SK-N-SH treated with all-trans-retinoic acid at 6 μM for 48 hours (cell line): Measurements from ENCODE around the gene FES.
"Not testable (repeated sequence)": the region's sequence is repeated elsewhere in the genome, so short reads cannot be mapped to it uniquely, and the experiment has no call there.

Source experiments
- ATAC-seq: fragments of 200-7000 bp; cut with Tn5 transposase; 3 replicates; pipeline ENCODE4 v1.9.1; 2020; ENCODE audit warnings: mild to moderate bottlenecking, moderate library complexity
- ARNTL ChIP-seq: fragments of 450-650 bp; formaldehyde crosslinking; IDR thresholded peaks from 2 replicates; pipeline ENCODE4 v1.5.0; 2020; ENCODE audit warnings: low read depth, mild to moderate bottlenecking, moderate library complexity, borderline replicate concordance
- BACH2 ChIP-seq: fragments of 250-450 bp; sonication (Bioruptor Pico); IDR thresholded peaks from 2 replicates; pipeline ENCODE4 v1.9.0; 2021; ENCODE audit warnings: mild to moderate bottlenecking, borderline replicate concordance
- CREB5 ChIP-seq: fragments of 250-450 bp; sonication (Bioruptor Pico); IDR thresholded peaks from 2 replicates; pipeline ENCODE4 v1.5.1; 2020; ENCODE audit warnings: low read depth, mild to moderate bottlenecking, moderate library complexity
- CSDC2 ChIP-seq: fragments of 250-450 bp; sonication (Bioruptor Pico); IDR thresholded peaks from 2 replicates; pipeline ENCODE4 v1.5.0; 2020; ENCODE audit warnings: mild to moderate bottlenecking, moderate library complexity
- CSRNP3 ChIP-seq: fragments of 250-450 bp; sonication (Bioruptor Pico); IDR thresholded peaks from 2 replicates; pipeline ENCODE4 v1.5.1; 2021; ENCODE audit warnings: mild to moderate bottlenecking, moderate library complexity
- ESRRG ChIP-seq: fragments of 250-450 bp; sonication (Bioruptor Pico); IDR thresholded peaks from 2 replicates; pipeline ENCODE4 v1.6.1; 2021; ENCODE audit warnings: mild to moderate bottlenecking
- GLIS3 ChIP-seq: fragments of 250-450 bp; sonication (Bioruptor Pico); IDR thresholded peaks from 2 replicates; pipeline ENCODE4 v1.5.0; 2020; ENCODE audit warnings: mild to moderate bottlenecking, moderate library complexity
- ISL1 ChIP-seq: fragments of 250-450 bp; sonication (Bioruptor Pico); IDR thresholded peaks from 2 replicates; pipeline ENCODE4 v2.1.2; 2022; ENCODE audit warnings: mild to moderate bottlenecking, moderate library complexity
- OSR1 ChIP-seq: fragments of 250-450 bp; sonication (Bioruptor Pico); IDR thresholded peaks from 2 replicates; pipeline ENCODE4 v1.8.0; 2022; ENCODE audit warnings: moderate library complexity, mild to moderate bottlenecking, inconsistent platforms
- PPARA ChIP-seq: fragments of 250-450 bp; sonication (Bioruptor Pico); IDR thresholded peaks from 2 replicates; pipeline ENCODE4 v1.5.0; 2020; ENCODE audit warnings: mild to moderate bottlenecking, borderline replicate concordance
- RARB ChIP-seq: fragments of 250-450 bp; sonication (Bioruptor Pico); IDR thresholded peaks from 2 replicates; pipeline ENCODE4 v1.8.0; 2021; ENCODE audit warnings: mild to moderate bottlenecking, moderate library complexity
- SNAI2 ChIP-seq: fragments of 250-450 bp; sonication (Bioruptor Pico); IDR thresholded peaks from 2 replicates; pipeline ENCODE4 v1.5.0; 2020; ENCODE audit warnings: mild to moderate bottlenecking, moderate library complexity
- TCF4 ChIP-seq: fragments of 250-450 bp; sonication (Bioruptor Pico); IDR thresholded peaks from 2 replicates; pipeline ENCODE4 v1.8.0; 2021; ENCODE audit warnings: mild to moderate bottlenecking, moderate library complexity, borderline replicate concordance
- TOX ChIP-seq: fragments of 250-450 bp; sonication (Bioruptor Pico); IDR thresholded peaks from 2 replicates; pipeline ENCODE4 v1.8.0; 2021; ENCODE audit warnings: mild to moderate bottlenecking, moderate library complexity, borderline replicate concordance
- TSHZ2 ChIP-seq: fragments of 250-450 bp; sonication (Bioruptor Pico); IDR thresholded peaks from 2 replicates; pipeline ENCODE4 v1.5.0; 2020; ENCODE audit warnings: mild to moderate bottlenecking, moderate library complexity
- ZFP30 ChIP-seq: fragments of 450-650 bp; formaldehyde crosslinking; IDR thresholded peaks from 2 replicates; pipeline ENCODE4 v1.5.0; 2022; ENCODE audit warnings: mild to moderate bottlenecking, moderate library complexity
- ZNF565 ChIP-seq: fragments of 450-650 bp; formaldehyde crosslinking; conservative IDR thresholded peaks from 2 replicates; pipeline ENCODE4 v1.5.0; 2020; ENCODE audit warnings: low read depth, mild to moderate bottlenecking, moderate library complexity
- ZNF70 ChIP-seq: fragments of 450-650 bp; formaldehyde crosslinking; IDR thresholded peaks from 2 replicates; pipeline ENCODE4 v1.5.0; 2020; ENCODE audit warnings: mild to moderate bottlenecking, moderate library complexity
- ZNF8 ChIP-seq: fragments of 450-650 bp; formaldehyde crosslinking; IDR thresholded peaks from 2 replicates; pipeline ENCODE4 v1.5.0; 2020; ENCODE audit warnings: mild to moderate bottlenecking, moderate library complexity
- TF ChIP-seq, protein P1 (sequence below): fragments of 250-450 bp; sonication (Bioruptor Pico); IDR thresholded peaks from 2 replicates; pipeline ENCODE4 v1.8.0; 2021; ENCODE audit warnings: low read depth, mild to moderate bottlenecking, moderate library complexity, borderline replicate concordance

FES gene

DNA sequence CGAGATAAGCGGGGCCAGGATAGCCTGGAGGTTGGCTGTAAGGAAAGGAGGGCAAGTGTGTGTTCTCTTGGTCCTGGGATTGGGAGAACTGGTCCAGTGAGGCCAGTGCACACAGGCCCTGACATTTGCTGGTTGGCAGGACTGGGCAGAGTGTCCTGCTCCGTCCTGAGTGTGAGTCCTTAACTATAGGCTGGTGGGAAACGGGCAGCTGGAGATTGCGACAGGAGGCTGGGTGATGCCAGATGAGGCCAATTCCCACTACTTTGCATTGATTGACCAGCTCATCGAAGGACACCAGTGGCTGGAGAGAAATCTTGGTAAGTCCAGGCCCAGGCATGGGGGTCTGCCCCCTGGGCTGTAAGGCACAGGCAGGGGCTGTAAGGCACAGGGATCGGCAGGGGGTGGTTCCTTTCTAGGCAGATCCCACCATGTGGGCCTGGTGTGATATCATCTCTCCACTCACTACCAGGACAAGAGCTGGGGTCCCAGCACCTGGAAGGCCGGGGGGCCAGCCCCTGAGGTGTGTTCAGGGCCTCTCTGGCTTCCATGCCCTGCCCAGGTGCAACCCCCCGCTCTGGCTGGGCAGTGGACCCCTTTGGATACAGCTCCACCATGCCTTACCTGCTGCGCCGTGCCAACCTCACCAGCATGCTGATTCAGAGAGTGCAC is 22.0 kb downstream of the FES start:
- no peak for ATAC-seq

DNA sequence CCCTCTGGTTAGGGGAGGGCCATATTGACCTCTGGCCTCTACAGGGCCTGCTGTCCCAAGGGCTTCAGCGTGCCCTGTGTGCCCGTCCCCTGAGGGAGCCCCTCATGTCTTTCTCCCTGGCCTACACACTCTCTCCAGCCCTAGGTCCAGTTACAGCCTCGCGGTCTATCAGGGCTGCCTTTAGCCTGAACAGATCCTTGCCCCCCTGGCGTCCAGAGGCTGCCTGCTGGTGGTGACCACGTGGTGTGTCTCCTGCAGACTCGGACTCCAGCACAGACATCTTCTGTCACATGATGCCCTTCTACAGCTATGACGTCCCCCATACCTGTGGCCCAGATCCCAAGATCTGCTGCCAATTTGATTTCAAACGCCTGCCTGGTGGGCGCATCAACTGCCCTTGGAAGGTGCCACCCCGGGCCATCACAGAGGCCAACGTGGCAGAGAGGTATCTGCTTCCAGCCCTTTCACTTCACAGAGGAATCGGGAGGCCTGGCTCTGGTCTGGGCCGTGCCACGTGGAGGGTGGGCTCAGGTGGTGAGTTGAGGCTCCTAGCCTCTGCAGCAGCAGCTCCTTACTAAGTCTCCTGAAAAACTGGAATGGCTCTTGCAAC is 22.9 kb downstream of the FES start:
- ATAC-seq = no peak
- TF ChIP-seq CSDC2 (CRISPR knock-in tag) (no peak), PPARA (CRISPR knock-in tag) (no peak)

More for the DNA sequence above, 22.0 kb downstream of the FES start:
- TF ChIP-seq TSHZ2 (CRISPR knock-in tag) = no peak
- TF ChIP-seq ZNF565 (CRISPR knock-in tag) = no peak
- no peak for TF ChIP-seq CSDC2 (CRISPR knock-in tag)
- no peak for TF ChIP-seq SNAI2 (CRISPR knock-in tag)
- TF ChIP-seq, all 23 proteins: peak for 0

- ATAC-seq = no peak
- TF ChIP-seq ESRRG (CRISPR knock-in tag) = no peak
- TF ChIP-seq CREB5 (CRISPR knock-in tag) = no peak
- no peak for TF ChIP-seq ARNTL (CRISPR knock-in tag)
- no peak for TF ChIP-seq TOX (CRISPR knock-in tag)
- no peak for TF ChIP-seq CSRNP3 (CRISPR knock-in tag)
- TF ChIP-seq ISL1 (CRISPR knock-in tag) = no peak
- TF ChIP-seq, protein P1, sequence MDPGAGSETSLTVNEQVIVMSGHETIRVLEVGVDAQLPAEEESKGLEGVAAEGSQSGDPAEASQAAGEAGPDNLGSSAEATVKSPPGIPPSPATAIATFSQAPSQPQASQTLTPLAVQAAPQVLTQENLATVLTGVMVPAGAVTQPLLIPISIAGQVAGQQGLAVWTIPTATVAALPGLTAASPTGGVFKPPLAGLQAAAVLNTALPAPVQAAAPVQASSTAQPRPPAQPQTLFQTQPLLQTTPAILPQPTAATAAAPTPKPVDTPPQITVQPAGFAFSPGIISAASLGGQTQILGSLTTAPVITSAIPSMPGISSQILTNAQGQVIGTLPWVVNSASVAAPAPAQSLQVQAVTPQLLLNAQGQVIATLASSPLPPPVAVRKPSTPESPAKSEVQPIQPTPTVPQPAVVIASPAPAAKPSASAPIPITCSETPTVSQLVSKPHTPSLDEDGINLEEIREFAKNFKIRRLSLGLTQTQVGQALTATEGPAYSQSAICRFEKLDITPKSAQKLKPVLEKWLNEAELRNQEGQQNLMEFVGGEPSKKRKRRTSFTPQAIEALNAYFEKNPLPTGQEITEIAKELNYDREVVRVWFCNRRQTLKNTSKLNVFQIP (CRISPR knock-in tag) = no peak
- no peak for TF ChIP-seq CSDC2 (CRISPR knock-in tag)
- TF ChIP-seq ZNF565 (CRISPR knock-in tag) = no peak
- TF ChIP-seq BACH2 (CRISPR knock-in tag) = no peak
These were observed 23.7 kb downstream of the FES start for GRCh38 chr15:90907838-90908507.

DNA sequence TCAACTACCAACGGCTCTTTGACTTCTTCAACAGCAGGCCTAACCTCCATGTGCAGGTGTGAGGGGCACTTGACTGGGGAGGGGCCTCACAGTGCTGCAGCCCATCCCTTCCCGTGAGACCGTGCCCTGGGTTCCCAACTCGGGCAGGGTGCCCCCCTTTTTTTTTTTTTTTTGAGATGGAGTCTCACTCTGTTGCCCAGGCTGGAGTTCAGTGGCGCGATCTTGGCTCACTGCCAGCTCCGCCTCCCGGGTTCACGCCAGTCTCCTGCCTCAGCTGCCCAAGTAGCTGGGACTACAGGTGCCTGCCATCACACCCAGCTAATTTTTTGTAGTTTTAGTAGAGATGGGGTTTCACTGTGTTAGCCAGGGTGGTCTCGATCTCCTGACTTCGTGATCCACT is 25.1 kb downstream of the FES start:
- ATAC-seq = not testable (repeated sequence)

DNA sequence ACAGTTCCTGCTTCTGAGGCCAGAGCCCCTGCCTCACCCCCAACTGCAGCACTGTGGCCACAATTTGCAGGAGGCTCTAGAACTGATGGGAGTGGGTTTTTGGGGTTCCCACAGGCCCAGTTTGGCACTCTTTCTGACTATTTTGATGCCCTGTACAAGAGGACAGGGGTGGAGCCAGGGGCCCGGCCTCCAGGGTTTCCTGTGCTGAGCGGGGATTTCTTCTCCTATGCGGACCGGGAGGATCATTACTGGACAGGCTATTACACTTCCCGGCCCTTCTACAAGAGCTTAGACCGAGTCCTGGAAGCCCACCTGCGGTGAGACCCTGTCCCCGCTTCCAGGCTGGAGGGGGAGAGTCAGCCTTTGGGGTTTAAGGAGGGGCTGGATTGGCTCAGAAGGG is 25.7 kb downstream of the FES start:
- no peak for ATAC-seq
- TF ChIP-seq OSR1 (CRISPR knock-in tag) (no peak), ZNF8 (CRISPR knock-in tag) (no peak), TCF4 (no peak), PPARA (CRISPR knock-in tag) (no peak), TOX (CRISPR knock-in tag) (no peak), CSRNP3 (CRISPR knock-in tag) (no peak), RARB (CRISPR knock-in tag) (no peak), ISL1 (CRISPR knock-in tag) (no peak), ZFP30 (CRISPR knock-in tag) (no peak), BACH2 (CRISPR knock-in tag) (no peak), ZNF70 (CRISPR knock-in tag) (no peak), GLIS3 (no peak)
- TF ChIP-seq, protein P1 (CRISPR knock-in tag) = no peak
